ENCODE measurements around the gene ADNP. TPM values are rescaled to one million over a fixed set of nuclear protein-coding genes. Genes with fewer than 3 reads are reported as not detected.

ADNP gene
- total and polyA plus RNA-seq, 2 experiments from 2014 or later = 95.0 to 106 TPM

DNA sequence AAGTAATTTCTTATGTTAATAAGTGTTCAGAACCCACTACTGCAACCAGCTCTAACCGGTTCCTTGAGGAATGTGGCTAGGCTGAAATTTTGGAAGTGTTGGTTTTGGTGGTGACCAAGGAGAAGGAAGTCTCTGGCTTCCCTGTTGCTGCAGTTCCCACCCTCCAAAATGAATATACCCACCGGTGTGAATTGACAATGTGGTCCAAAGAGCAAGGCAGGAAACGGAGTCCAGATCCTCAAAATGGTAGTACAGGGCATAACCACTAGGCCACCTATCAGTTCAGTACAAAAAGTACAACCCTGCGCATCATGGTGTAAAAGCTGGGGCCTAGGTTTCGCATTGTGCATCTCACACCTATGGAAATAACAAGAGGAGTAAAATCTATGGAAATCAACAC, 2.8 kb downstream of the ADNP start (continued):
- TF ChIP-seq, protein P1, sequence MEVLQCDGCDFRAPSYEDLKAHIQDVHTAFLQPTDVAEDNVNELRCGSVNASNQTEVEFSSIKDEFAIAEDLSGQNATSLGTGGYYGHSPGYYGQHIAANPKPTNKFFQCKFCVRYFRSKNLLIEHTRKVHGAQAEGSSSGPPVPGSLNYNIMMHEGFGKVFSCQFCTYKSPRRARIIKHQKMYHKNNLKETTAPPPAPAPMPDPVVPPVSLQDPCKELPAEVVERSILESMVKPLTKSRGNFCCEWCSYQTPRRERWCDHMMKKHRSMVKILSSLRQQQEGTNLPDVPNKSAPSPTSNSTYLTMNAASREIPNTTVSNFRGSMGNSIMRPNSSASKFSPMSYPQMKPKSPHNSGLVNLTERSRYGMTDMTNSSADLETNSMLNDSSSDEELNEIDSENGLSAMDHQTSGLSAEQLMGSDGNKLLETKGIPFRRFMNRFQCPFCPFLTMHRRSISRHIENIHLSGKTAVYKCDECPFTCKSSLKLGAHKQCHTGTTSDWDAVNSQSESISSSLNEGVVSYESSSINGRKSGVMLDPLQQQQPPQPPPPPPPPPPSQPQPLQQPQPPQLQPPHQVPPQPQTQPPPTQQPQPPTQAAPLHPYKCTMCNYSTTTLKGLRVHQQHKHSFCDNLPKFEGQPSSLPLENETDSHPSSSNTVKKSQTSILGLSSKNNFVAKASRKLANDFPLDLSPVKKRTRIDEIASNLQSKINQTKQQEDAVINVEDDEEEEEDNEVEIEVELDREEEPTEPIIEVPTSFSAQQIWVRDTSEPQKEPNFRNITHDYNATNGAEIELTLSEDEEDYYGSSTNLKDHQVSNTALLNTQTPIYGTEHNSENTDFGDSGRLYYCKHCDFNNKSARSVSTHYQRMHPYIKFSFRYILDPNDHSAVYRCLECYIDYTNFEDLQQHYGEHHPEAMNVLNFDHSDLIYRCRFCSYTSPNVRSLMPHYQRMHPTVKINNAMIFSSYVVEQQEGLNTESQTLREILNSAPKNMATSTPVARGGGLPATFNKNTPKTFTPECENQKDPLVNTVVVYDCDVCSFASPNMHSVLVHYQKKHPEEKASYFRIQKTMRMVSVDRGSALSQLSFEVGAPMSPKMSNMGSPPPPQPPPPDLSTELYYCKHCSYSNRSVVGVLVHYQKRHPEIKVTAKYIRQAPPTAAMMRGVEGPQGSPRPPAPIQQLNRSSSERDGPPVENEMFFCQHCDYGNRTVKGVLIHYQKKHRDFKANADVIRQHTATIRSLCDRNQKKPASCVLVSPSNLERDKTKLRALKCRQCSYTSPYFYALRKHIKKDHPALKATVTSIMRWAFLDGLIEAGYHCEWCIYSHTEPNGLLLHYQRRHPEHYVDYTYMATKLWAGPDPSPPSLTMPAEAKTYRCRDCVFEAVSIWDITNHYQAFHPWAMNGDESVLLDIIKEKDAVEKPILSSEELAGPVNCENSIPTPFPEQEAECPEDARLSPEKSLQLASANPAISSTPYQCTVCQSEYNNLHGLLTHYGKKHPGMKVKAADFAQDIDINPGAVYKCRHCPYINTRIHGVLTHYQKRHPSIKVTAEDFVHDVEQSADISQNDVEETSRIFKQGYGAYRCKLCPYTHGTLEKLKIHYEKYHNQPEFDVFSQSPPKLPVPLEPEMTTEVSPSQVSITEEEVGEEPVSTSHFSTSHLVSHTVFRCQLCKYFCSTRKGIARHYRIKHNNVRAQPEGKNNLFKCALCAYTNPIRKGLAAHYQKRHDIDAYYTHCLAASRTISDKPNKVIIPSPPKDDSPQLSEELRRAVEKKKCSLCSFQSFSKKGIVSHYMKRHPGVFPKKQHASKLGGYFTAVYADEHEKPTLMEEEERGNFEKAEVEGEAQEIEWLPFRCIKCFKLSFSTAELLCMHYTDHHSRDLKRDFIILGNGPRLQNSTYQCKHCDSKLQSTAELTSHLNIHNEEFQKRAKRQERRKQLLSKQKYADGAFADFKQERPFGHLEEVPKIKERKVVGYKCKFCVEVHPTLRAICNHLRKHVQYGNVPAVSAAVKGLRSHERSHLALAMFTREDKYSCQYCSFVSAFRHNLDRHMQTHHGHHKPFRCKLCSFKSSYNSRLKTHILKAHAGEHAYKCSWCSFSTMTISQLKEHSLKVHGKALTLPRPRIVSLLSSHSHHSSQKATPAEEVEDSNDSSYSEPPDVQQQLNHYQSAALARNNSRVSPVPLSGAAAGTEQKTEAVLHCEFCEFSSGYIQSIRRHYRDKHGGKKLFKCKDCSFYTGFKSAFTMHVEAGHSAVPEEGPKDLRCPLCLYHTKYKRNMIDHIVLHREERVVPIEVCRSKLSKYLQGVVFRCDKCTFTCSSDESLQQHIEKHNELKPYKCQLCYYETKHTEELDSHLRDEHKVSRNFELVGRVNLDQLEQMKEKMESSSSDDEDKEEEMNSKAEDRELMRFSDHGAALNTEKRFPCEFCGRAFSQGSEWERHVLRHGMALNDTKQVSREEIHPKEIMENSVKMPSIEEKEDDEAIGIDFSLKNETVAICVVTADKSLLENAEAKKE (CRISPR knock-in tag; IDR thresholded peaks at IDR 0.05) = no peak
- no peak for TF ChIP-seq ZNF114 (CRISPR knock-in tag; IDR thresholded peaks at IDR 0.05)

- Histone ChIP-seq H3K36me3 (ENCODE audit: insufficient read depth) (peaks cover 13% of the 10 kb centered on the region; the same call in 1 of the 2 replicates), H3K9me2 (ENCODE audit: insufficient read depth) (no peaks in the 10 kb centered on the region), H3K27me3 (ENCODE audit: insufficient read depth) (no peaks in the 10 kb centered on the region), H4K20me1 (replicated peaks; ENCODE audit: insufficient read depth) (peaks cover 72% of the 10 kb centered on the region), H3K4me1 (ENCODE audit: insufficient read depth) (peaks cover 56% of the 10 kb centered on the region), H3K4me2 (peak overlapping the region; percentile 86; the same call in 1 of the 2 replicates), H2AFZ (no peak overlapping the region), H3K79me2 (replicated peaks; ENCODE audit: insufficient read depth) (peaks cover 86% of the 10 kb centered on the region), H3K4me3 (no peak overlapping the region), H3K27ac (ENCODE audit: low read depth) (no peak overlapping the region), H3F3A (replicated peaks; ENCODE audit: low read depth) (0 out of 2 replicates have a peak, but pooled peaks cover 4% of the 10 kb centered on the region)
- H3K4me3 Mint-ChIP-seq = peak overlapping the region; percentile 25; the same call in 2 of the 3 replicates
- no peak for DNase-seq (ENCODE audit: low spot score)
- H3K36me3 Mint-ChIP-seq (ENCODE audit: low read depth) = peaks cover 75% of the 10 kb centered on the region
- H3K9me3 Mint-ChIP-seq = peaks cover 7% of the 10 kb centered on the region; the same call in 2 of the 3 replicates
- peaks cover 63% of the 10 kb centered on the region for H3K4me1 Mint-ChIP-seq
- no peak overlapping the region for H3K27ac Mint-ChIP-seq
- peaks cover 19% of the 10 kb centered on the region for H3K27me3 Mint-ChIP-seq (ENCODE audit: insufficient read depth, low read depth, poor library complexity)
- ATAC-seq = no peak
- TF ChIP-seq, protein P2, sequence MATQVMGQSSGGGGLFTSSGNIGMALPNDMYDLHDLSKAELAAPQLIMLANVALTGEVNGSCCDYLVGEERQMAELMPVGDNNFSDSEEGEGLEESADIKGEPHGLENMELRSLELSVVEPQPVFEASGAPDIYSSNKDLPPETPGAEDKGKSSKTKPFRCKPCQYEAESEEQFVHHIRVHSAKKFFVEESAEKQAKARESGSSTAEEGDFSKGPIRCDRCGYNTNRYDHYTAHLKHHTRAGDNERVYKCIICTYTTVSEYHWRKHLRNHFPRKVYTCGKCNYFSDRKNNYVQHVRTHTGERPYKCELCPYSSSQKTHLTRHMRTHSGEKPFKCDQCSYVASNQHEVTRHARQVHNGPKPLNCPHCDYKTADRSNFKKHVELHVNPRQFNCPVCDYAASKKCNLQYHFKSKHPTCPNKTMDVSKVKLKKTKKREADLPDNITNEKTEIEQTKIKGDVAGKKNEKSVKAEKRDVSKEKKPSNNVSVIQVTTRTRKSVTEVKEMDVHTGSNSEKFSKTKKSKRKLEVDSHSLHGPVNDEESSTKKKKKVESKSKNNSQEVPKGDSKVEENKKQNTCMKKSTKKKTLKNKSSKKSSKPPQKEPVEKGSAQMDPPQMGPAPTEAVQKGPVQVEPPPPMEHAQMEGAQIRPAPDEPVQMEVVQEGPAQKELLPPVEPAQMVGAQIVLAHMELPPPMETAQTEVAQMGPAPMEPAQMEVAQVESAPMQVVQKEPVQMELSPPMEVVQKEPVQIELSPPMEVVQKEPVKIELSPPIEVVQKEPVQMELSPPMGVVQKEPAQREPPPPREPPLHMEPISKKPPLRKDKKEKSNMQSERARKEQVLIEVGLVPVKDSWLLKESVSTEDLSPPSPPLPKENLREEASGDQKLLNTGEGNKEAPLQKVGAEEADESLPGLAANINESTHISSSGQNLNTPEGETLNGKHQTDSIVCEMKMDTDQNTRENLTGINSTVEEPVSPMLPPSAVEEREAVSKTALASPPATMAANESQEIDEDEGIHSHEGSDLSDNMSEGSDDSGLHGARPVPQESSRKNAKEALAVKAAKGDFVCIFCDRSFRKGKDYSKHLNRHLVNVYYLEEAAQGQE (IDR thresholded peaks at IDR 0.05; ENCODE audit: unreplicated experiment) = no peak
- TF ChIP-seq JUNB (IDR thresholded peaks at IDR 0.05; ENCODE audit: unreplicated experiment) (no peak), EZH2phosphoT487 (IDR thresholded peaks at IDR 0.05; ENCODE audit: unreplicated experiment) (no peak), ZNF114 (CRISPR knock-in tag; IDR thresholded peaks at IDR 0.05) (no peak), EZH2 (IDR thresholded peaks at IDR 0.05; ENCODE audit: low read depth, unreplicated experiment) (no peak), CREB1 (CRISPR knock-in tag; IDR thresholded peaks at IDR 0.05; ENCODE audit: low read depth) (no peak), POLR2AphosphoS5 (IDR thresholded peaks at IDR 0.05; ENCODE audit: low read depth) (no peak), NANOG (IDR thresholded peaks at IDR 0.05; ENCODE audit: borderline replicate concordance) (no peak)
Observed at GRCh38 chr20:50926530-50926929, 4.7 kb downstream of the ADNP start.
